Liver (tissue), 9 donors: ENCODE data around the gene PPP6R3. TPM values are rescaled to one million over a fixed set of nuclear protein-coding genes. Genes with fewer than 3 reads are reported as not detected.

Experiments used
- DNase-seq: peaks from one replicate; pipeline ENCODE4 v3.0.0-alpha.2; 2017; ENCODE audit warnings: low spot score
- H3K27ac ChIP-seq, 2 donors: one replicate each; pipeline ENCODE4 v1.7.0; 2013; ENCODE audit warnings: inconsistent platforms in 2 of 2, low read length in 2 of 2, control low read depth in 1 of 2, low read depth in 1 of 2, mild to moderate bottlenecking in 1 of 2
- H3K27me3 ChIP-seq, 4 donors: one replicate each; pipeline versions ENCODE4 v1.6.1 to v1.7.0; 2013; ENCODE audit warnings: low read length in 3 of 4, inconsistent platforms in 1 of 4, mild to moderate bottlenecking in 1 of 4, moderate library complexity in 1 of 4; ENCODE audit not compliant: control insufficient read depth in 4 of 4, insufficient read depth in 4 of 4
- H3K36me3 ChIP-seq, 4 donors: one replicate each; pipeline versions ENCODE4 v1.6.1 to v1.7.0; 2013; ENCODE audit warnings: low read length in 3 of 4, mild to moderate bottlenecking in 3 of 4, low read depth in 1 of 4, moderate library complexity in 1 of 4; ENCODE audit not compliant: control insufficient read depth in 4 of 4, insufficient read depth in 3 of 4
- H3K4me1 ChIP-seq, 4 donors: one replicate each; pipeline versions ENCODE4 v1.6.1 to v1.7.0; 2013; ENCODE audit warnings: low read length in 3 of 4, mild to moderate bottlenecking in 3 of 4, moderate library complexity in 1 of 4; ENCODE audit not compliant: control insufficient read depth in 4 of 4, insufficient read depth in 4 of 4
- H3K4me3 ChIP-seq, 3 donors: one replicate each; pipeline versions ENCODE4 v1.6.1 to v1.7.0; 2013; ENCODE audit warnings: low read length in 3 of 3, control low read depth in 1 of 3, low read depth in 1 of 3, mild to moderate bottlenecking in 1 of 3
- H3K9ac ChIP-seq, 2 donors: one replicate each; pipeline ENCODE4 v1.7.0; 2013; ENCODE audit warnings: low read length in 2 of 2, mild to moderate bottlenecking in 2 of 2, moderate library complexity in 2 of 2, control low read depth in 1 of 2, low read depth in 1 of 2
- H3K9me3 ChIP-seq, 4 donors: one replicate each; pipeline versions ENCODE4 v1.6.1 to v1.7.0; 2013; ENCODE audit warnings: low read length in 3 of 4; ENCODE audit not compliant: control insufficient read depth in 4 of 4
- ATF3 ChIP-seq: IDR thresholded peaks from 2 replicates; pipeline ENCODE4 v1.6.1; 2016; ENCODE audit warnings: antibody characterized with exemption
- CTCF ChIP-seq: fragments of 150-350 bp; IDR thresholded peaks from 2 replicates; pipeline ENCODE4 v1.5.1; 2017; ENCODE audit warnings: improper control_type of control experiment, low read depth, low read length; ENCODE audit not compliant: missing input control
- EGR1 ChIP-seq, 2 donors: IDR thresholded peaks; 2 replicates each; pipeline ENCODE4 v1.6.1; 2016 to 2018; ENCODE audit warnings: antibody characterized with exemption in 2 of 2, low read depth in 2 of 2
- FOXA1 ChIP-seq: IDR thresholded peaks from 2 replicates; pipeline ENCODE4 v1.6.1; 2016; ENCODE audit warnings: antibody characterized with exemption
- FOXA2 ChIP-seq: IDR thresholded peaks from 2 replicates; pipeline ENCODE4 v1.6.1; 2016; ENCODE audit warnings: antibody characterized with exemption
- GABPA ChIP-seq, 2 donors: IDR thresholded peaks in 1 of 2; conservative IDR thresholded peaks in 1 of 2; 2 replicates each; pipeline ENCODE4 v1.6.1; 2016; ENCODE audit warnings: antibody characterized with exemption in 2 of 2, mild to moderate bottlenecking in 1 of 2, moderate library complexity in 1 of 2
- HNF4A ChIP-seq, 2 donors: conservative IDR thresholded peaks; 2 replicates each; pipeline ENCODE4 v1.6.1; 2016; ENCODE audit warnings: antibody characterized with exemption in 2 of 2, mild to moderate bottlenecking in 2 of 2
- HNF4G ChIP-seq: IDR thresholded peaks from 2 replicates; pipeline ENCODE4 v1.6.1; 2016; ENCODE audit warnings: antibody characterized with exemption
- JUND ChIP-seq, 2 donors: IDR thresholded peaks; 2 replicates each; pipeline ENCODE4 v1.6.1; 2016; ENCODE audit warnings: antibody characterized with exemption in 2 of 2
- MAX ChIP-seq: IDR thresholded peaks from 2 replicates; pipeline ENCODE4 v1.6.1; 2016; ENCODE audit warnings: antibody characterized with exemption
- NR2F2 ChIP-seq: IDR thresholded peaks from 2 replicates; pipeline ENCODE4 v1.6.1; 2016; ENCODE audit warnings: antibody characterized with exemption
- RAD21 ChIP-seq, 2 donors: IDR thresholded peaks; 2 replicates each; pipeline ENCODE4 v1.6.1; 2016; ENCODE audit warnings: antibody characterized with exemption in 2 of 2, mild to moderate bottlenecking in 2 of 2
- REST ChIP-seq: IDR thresholded peaks from 2 replicates; pipeline ENCODE4 v1.6.1; 2016; ENCODE audit warnings: antibody characterized with exemption, mild to moderate bottlenecking
- RXRA ChIP-seq, 2 donors: IDR thresholded peaks; 2 replicates each; pipeline ENCODE4 v1.6.1; 2017 to 2018; ENCODE audit warnings: antibody characterized with exemption in 2 of 2, mild to moderate bottlenecking in 1 of 2
- SP1 ChIP-seq: IDR thresholded peaks from 2 replicates; pipeline ENCODE4 v1.6.1; 2018; ENCODE audit warnings: antibody characterized with exemption, mild to moderate bottlenecking
- TAF1 ChIP-seq: conservative IDR thresholded peaks from 2 replicates; pipeline ENCODE4 v1.6.1; 2016; ENCODE audit warnings: antibody characterized with exemption, mild to moderate bottlenecking
- YY1 ChIP-seq: IDR thresholded peaks from 2 replicates; pipeline ENCODE4 v1.6.1; 2016; ENCODE audit warnings: antibody characterized with exemption, mild to moderate bottlenecking
- ZBTB33 ChIP-seq: IDR thresholded peaks from 2 replicates; pipeline ENCODE4 v1.6.1; 2016; ENCODE audit warnings: antibody characterized with exemption
- WGBS: extraction: QIAGEN DNeasy Blood & Tissue Kit; methylation state at CpG from one replicate; pipeline ENCODE4 v1.1.7; 2013; 5-methylcytosine and 5-hydroxymethylcytosine counted together
- polyA plus RNA-seq, 2 donors: library from polyadenylated mRNA; stranded (reverse) in 1 of 2; unstranded in 1 of 2; fragments of 200-250 nt in 1 of 2; fragments of >200 nt in 1 of 2; fragmentation: Nextera tagmentation in 1 of 2; extraction: Ambion mirVana in 1 of 2; gene quantifications; one replicate each; pipeline versions ENCODE4 v1.2.1 to v1.2.3, GENCODE V29; 2013 to 2015
- total RNA-seq, 2 donors: library from RNA; depleted of rRNA; stranded (reverse); fragments of >200 nt; gene quantifications; one replicate each; pipeline ENCODE4 v1.2.3, GENCODE V29; 2014
- donor health status: healthy.
- donor health status: healthy.
- donor health status: healthy.
- donor health status: healthy.
- donor health status: healthy.

The PPP6R3 gene
- total and polyA plus RNA-seq, 4 donors, result 12.3 to 101 (median 58.1) TPM

GRCh38 chr11:68589547-68590216 is 129.1 kb downstream of the PPP6R3 start:
- H3K27ac ChIP-seq, result no peak overlapping the region
- no peak for TF ChIP-seq YY1
- TF ChIP-seq HNF4A (conservative IDR thresholded peaks at IDR 0.05), result no peak
- TF ChIP-seq MAX, result no peak
- TF ChIP-seq RAD21 (IDR thresholded peaks at IDR 0.05), result no peak
- TF ChIP-seq TAF1, result no peak
- no peak for TF ChIP-seq NR2F2
- TF ChIP-seq SP1, result no peak
- TF ChIP-seq CTCF, result no peak
- TF ChIP-seq FOXA2, result no peak
- TF ChIP-seq JUND (IDR thresholded peaks at IDR 0.05), result no peak
- TF ChIP-seq EGR1 (IDR thresholded peaks at IDR 0.05; ENCODE audit: low read depth in 2 of 2), result no peak
- no peak for TF ChIP-seq GABPA (IDR thresholded peaks at IDR 0.05 in 1 of 2, conservative IDR thresholded peaks at IDR 0.05 in 1 of 2)
- no peak for TF ChIP-seq RXRA (IDR thresholded peaks at IDR 0.05)
- TF ChIP-seq HNF4G, result no peak
- no peak for TF ChIP-seq REST
- TF ChIP-seq FOXA1, result no peak
- no peak for TF ChIP-seq ATF3
- no peak for TF ChIP-seq ZBTB33
- peaks cover 7 to 69% (median 44%) of the 10 kb centered on the region in 4 donors for H3K36me3 ChIP-seq
- no peaks in the 10 kb centered on the region for H3K9me3 ChIP-seq
- H3K27me3 ChIP-seq, result no peaks in the 10 kb centered on the region
- no peak for DNase-seq
- no peaks in the 10 kb centered on the region for H3K4me1 ChIP-seq
- WGBS, result 96% methylated on average over 7 of the region's 7 CpGs
- H3K4me3 ChIP-seq, result no peak overlapping the region
- H3K9ac ChIP-seq, result no peak overlapping the region
